Measurements from ENCODE around the gene NOL9. TPM values are rescaled to one million over a fixed set of nuclear protein-coding genes. Genes with fewer than 3 reads are reported as not detected.
A peak's percentile ranks its signal among the peaks of the same experiment; 100 is the strongest.

The NOL9 gene
- total and polyA plus RNA-seq, 3 donors from 2014 or later: 11.4 to 34.6 (median 29.0) TPM

DNA sequence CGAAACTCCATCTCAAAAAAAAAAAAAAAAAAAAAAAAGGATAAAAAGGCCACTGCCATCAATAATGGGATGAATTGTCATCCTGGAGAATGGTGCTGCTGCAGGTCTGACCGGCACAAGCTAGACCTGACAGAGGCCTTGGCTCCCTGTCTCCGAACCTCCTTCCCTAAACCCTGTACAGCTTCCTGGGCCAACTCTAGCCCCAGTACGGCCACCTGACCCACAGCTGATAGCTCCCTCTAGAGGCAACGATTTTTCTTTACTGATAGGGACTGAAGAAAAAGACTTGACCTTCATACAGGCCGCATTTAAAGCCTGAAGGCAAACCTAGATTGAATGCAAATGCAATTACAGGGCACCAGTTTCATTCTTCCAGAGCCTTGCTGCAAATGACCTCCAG is 30.7 kb downstream of the NOL9 start:
- peak in 2 of 3 experiments; percentile 17 to 36 for TF ChIP-seq CTCF (IDR thresholded peaks at IDR 0.05)
- no peak for TF ChIP-seq POLR2A (IDR thresholded peaks at IDR 0.05)
- no peaks in the 10 kb centered on the region for H3K27me3 ChIP-seq
- H3K27ac ChIP-seq: no peak overlapping the region
- no peaks in the 10 kb centered on the region for H3K36me3 ChIP-seq (ENCODE audit: low read depth, missing control alignments)
- DNase-seq: peak; percentile 36
- intact Hi-C loops (cut with DNase I; ENCODE audit: low total_unique reads): no loop called here
- no peak overlapping the region for H3K4me3 ChIP-seq
- no peaks in the 10 kb centered on the region for H3K9me3 ChIP-seq
- H3K4me1 ChIP-seq: peaks cover 11% of the 10 kb centered on the region
- WGBS, 2 donors: 40 to 47% methylated on average over 6 of the region's 6 CpGs

- Histone ChIP-seq H3K36me3 (ENCODE audit: low read depth, missing control alignments) (no peaks in the 10 kb centered on the region), H3K27me3 (no peaks in the 10 kb centered on the region), H3K4me3 (no peak overlapping the region), H3K4me1 (peaks cover 11% of the 10 kb centered on the region), H3K27ac (no peak overlapping the region), H3K9me3 (no peaks in the 10 kb centered on the region)
- TF ChIP-seq POLR2A (IDR thresholded peaks at IDR 0.05): no peak
- no peak for TF ChIP-seq CTCF (IDR thresholded peaks at IDR 0.05)
- 71 to 72% methylated on average over 5 of the region's 5 CpGs for WGBS, 2 donors
- intact Hi-C loops (cut with DNase I; ENCODE audit: low total_unique reads): no loop called here
- DNase-seq: no peak
Measured at GRCh38 chr1:6521536-6521935, 32.8 kb downstream of the NOL9 start.

- Histone ChIP-seq H3K4me3 (no peak overlapping the region), H3K4me1 (peaks cover 11% of the 10 kb centered on the region), H3K36me3 (ENCODE audit: low read depth, missing control alignments) (no peaks in the 10 kb centered on the region), H3K9me3 (no peaks in the 10 kb centered on the region), H3K27me3 (no peaks in the 10 kb centered on the region), H3K27ac (no peak overlapping the region)
- DNase-seq: peak; percentile 72
- intact Hi-C loops (cut with DNase I; ENCODE audit: low total_unique reads): no loop called here
- TF ChIP-seq POLR2A (IDR thresholded peaks at IDR 0.05) (no peak), CTCF (IDR thresholded peaks at IDR 0.05) (no peak)
- 33 to 41% methylated on average over 12 to 13 of the region's 13 CpGs for WGBS, 2 donors
Measured at GRCh38 chr1:6519935-6520671, 34.2 kb downstream of the NOL9 start.

DNA sequence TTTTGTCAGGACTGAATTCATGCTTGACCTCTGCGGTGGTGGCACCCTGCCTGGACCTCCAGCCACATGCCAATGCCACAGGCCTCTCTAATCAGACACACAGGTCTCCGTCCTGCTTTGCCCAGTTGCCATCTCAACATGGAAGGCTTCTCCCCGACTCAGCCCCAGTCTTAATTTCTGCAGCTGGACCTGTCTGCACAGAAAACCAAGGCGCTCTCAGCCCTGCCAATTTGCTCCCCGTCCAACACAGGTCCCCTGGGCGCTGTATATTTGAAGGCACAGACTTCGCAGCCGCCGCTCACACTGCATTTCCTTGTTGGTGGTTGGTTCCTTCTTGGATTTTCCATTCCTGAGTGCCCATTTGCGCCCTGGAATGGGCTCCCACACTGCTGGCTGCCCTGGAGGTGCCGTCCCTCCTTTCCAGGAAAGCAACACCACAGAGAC is 34.8 kb downstream of the NOL9 start:
- Histone ChIP-seq H3K36me3 (ENCODE audit: low read depth, missing control alignments) (no peaks in the 10 kb centered on the region), H3K4me3 (no peak overlapping the region), H3K27ac (no peak overlapping the region), H3K9me3 (no peaks in the 10 kb centered on the region), H3K27me3 (no peaks in the 10 kb centered on the region), H3K4me1 (peaks cover 11% of the 10 kb centered on the region)
- WGBS, 2 donors: 58 to 61% methylated on average over 11 of the region's 11 CpGs
- peak; percentile 56 for DNase-seq
- TF ChIP-seq POLR2A (IDR thresholded peaks at IDR 0.05): no peak
- TF ChIP-seq CTCF (IDR thresholded peaks at IDR 0.05): no peak
- intact Hi-C loops (cut with DNase I; ENCODE audit: low total_unique reads): no loop called here

DNA sequence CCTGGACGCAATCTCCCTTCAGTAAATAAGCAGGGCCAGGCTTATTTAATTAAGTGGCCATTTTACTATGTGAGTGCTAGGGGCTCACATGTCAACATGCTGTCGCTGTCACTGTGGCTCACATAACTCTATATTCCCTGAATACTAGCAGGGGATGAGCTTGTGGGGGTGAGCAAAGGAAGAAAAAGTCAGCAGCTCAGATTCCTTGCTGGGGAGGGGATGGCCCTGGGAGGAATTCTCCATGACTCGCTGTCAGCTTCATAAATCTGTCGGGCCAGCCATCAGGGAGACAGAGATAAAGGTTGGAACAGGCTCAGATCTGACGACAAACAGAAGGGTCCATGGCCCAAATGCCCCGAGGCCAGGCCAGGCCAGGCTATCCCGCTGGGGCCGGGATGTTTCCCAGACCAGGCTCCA is 36.9 kb downstream of the NOL9 start:
- Histone ChIP-seq H3K4me1 (peaks cover 11% of the 10 kb centered on the region), H3K4me3 (no peak overlapping the region), H3K27ac (no peak overlapping the region), H3K9me3 (no peaks in the 10 kb centered on the region), H3K36me3 (ENCODE audit: low read depth, missing control alignments) (no peaks in the 10 kb centered on the region), H3K27me3 (no peaks in the 10 kb centered on the region)
- no peak for DNase-seq
- 69 to 72% methylated on average over 8 of the region's 8 CpGs for WGBS, 2 donors
- no peak for TF ChIP-seq CTCF (IDR thresholded peaks at IDR 0.05)
- no peak for TF ChIP-seq POLR2A (IDR thresholded peaks at IDR 0.05)
- intact Hi-C loops (cut with DNase I; ENCODE audit: low total_unique reads): no loop called here
